H7 (cell line): ENCODE data around the gene GPR22. TPM values are rescaled to one million over a fixed set of nuclear protein-coding genes. Genes with fewer than 3 reads are reported as not detected.

Experiments
- DNase-seq: peaks from one replicate; pipeline ENCODE4 v3.0.0; 2012
- H3K27me3 ChIP-seq: 2 replicates; pipeline ENCODE4 v1.6.0; 2011; ENCODE audit warnings: mild to moderate bottlenecking, low read length; ENCODE audit not compliant: control insufficient read depth, insufficient read depth
- H3K36me3 ChIP-seq: replicated peaks from 2 replicates; pipeline ENCODE4 v1.5.1; 2011; ENCODE audit warnings: low read length; ENCODE audit not compliant: control insufficient read depth, insufficient read depth
- H3K4me3 ChIP-seq: 2 replicates; pipeline ENCODE4 v1.5.1; 2011; ENCODE audit warnings: low read depth, mild to moderate bottlenecking, control low read depth, low read length, moderate library complexity; ENCODE audit not compliant: insufficient read depth
- total RNA-seq: library from RNA; depleted of rRNA; stranded (reverse); fragments of >200 nt; shearing (Covaris generic); gene quantifications from 2 replicates; pipeline ENCODE4 v1.2.3, GENCODE V29; 2014

The GPR22 gene
- total RNA-seq, 1 experiment from 2014 or later, result not detected

GRCh38 chr7:107463139-107464078, 6.4 kb upstream of the GPR22 start:
- Histone ChIP-seq H3K36me3 (no peaks in the 10 kb centered on the region), H3K27me3 (no peaks in the 10 kb centered on the region), H3K4me3 (no peak overlapping the region)
- peak; percentile 27 for DNase-seq

GRCh38 chr7:107464666-107465226, 5.1 kb upstream of the GPR22 start:
- DNase-seq, result no peak
- Histone ChIP-seq H3K4me3 (no peak overlapping the region), H3K36me3 (no peaks in the 10 kb centered on the region), H3K27me3 (no peaks in the 10 kb centered on the region)

- no peak for DNase-seq
- no peak overlapping the region for H3K4me3 ChIP-seq
- no peaks in the 10 kb centered on the region for H3K36me3 ChIP-seq
- no peaks in the 10 kb centered on the region for H3K27me3 ChIP-seq
These were observed 1.9 kb upstream of the GPR22 start for GRCh38 chr7:107467972-107468371.

- Histone ChIP-seq H3K36me3 (no peaks in the 10 kb centered on the region), H3K27me3 (no peaks in the 10 kb centered on the region), H3K4me3 (no peak overlapping the region)
- DNase-seq, result no peak
These were observed 1.0 kb upstream of the GPR22 start for GRCh38 chr7:107468824-107469223.

- Histone ChIP-seq H3K27me3 (no peaks in the 10 kb centered on the region), H3K4me3 (no peak overlapping the region), H3K36me3 (no peaks in the 10 kb centered on the region)
- no peak for DNase-seq
These were observed 1.6 kb downstream of the GPR22 start for GRCh38 chr7:107471292-107472070.

- no peak for DNase-seq
- H3K36me3 ChIP-seq, result no peaks in the 10 kb centered on the region
- no peak overlapping the region for H3K4me3 ChIP-seq
- no peaks in the 10 kb centered on the region for H3K27me3 ChIP-seq
These were observed 2.3 kb downstream of the GPR22 start for GRCh38 chr7:107472116-107472515.

GRCh38 chr7:107474104-107474521, 4.3 kb downstream of the GPR22 start:
- Histone ChIP-seq H3K4me3 (no peak overlapping the region), H3K27me3 (no peaks in the 10 kb centered on the region), H3K36me3 (no peaks in the 10 kb centered on the region)
- DNase-seq, result no peak

GRCh38 chr7:107479303-107479702, 9.4 kb downstream of the GPR22 start:
- Histone ChIP-seq H3K27me3 (no peaks in the 10 kb centered on the region), H3K4me3 (no peak overlapping the region), H3K36me3 (no peaks in the 10 kb centered on the region)

GRCh38 chr7:107480932-107481331, 11.1 kb downstream of the GPR22 start:
- H3K36me3 ChIP-seq, result no peaks in the 10 kb centered on the region
- H3K4me3 ChIP-seq, result no peak overlapping the region
- no peaks in the 10 kb centered on the region for H3K27me3 ChIP-seq
- no peak for DNase-seq

More at GRCh38 chr7:107479303-107479702, 9.4 kb downstream of the GPR22 start:
- DNase-seq, result no peak

GRCh38 chr7:107482571-107482970, 12.7 kb downstream of the GPR22 start:
- no peak overlapping the region for H3K4me3 ChIP-seq
- no peaks in the 10 kb centered on the region for H3K36me3 ChIP-seq
- H3K27me3 ChIP-seq, result no peaks in the 10 kb centered on the region
- no peak for DNase-seq

GRCh38 chr7:107486041-107486440, 16.2 kb downstream of the GPR22 start:
- Histone ChIP-seq H3K36me3 (no peaks in the 10 kb centered on the region), H3K4me3 (no peak overlapping the region)
- DNase-seq, result no peak

GRCh38 chr7:107492875-107493274, 23.0 kb downstream of the GPR22 start:
- no peak for DNase-seq
- no peaks in the 10 kb centered on the region for H3K36me3 ChIP-seq
- H3K27me3 ChIP-seq, result no peaks in the 10 kb centered on the region
- no peak overlapping the region for H3K4me3 ChIP-seq

More at GRCh38 chr7:107486041-107486440, 16.2 kb downstream of the GPR22 start:
- H3K27me3 ChIP-seq, result no peaks in the 10 kb centered on the region

GRCh38 chr7:107494315-107494751, 24.5 kb downstream of the GPR22 start:
- no peaks in the 10 kb centered on the region for H3K36me3 ChIP-seq
- no peaks in the 10 kb centered on the region for H3K27me3 ChIP-seq
- no peak for DNase-seq
- H3K4me3 ChIP-seq, result no peak overlapping the region

GRCh38 chr7:107494884-107495283, 25.0 kb downstream of the GPR22 start:
- Histone ChIP-seq H3K27me3 (no peaks in the 10 kb centered on the region), H3K36me3 (no peaks in the 10 kb centered on the region), H3K4me3 (no peak overlapping the region)
- DNase-seq, result no peak
